DMS79 (cell line): ENCODE results near the gene RRP12.
A peak's percentile ranks its signal among the peaks of the same experiment; 100 is the strongest.
"Not testable (repeated sequence)": the region's sequence is repeated elsewhere in the genome, so short reads cannot be mapped to it uniquely, and the experiment has no call there.

Source experiments
- DNase-seq: peaks from one replicate; lab custom pipeline; 2025; lab: John Stamatoyannopoulos, UW

The RRP12 gene

GRCh38 chr10:97407952-97408248 is 6.8 kb upstream of the RRP12 start:
- DNase-seq = no peak

DNA sequence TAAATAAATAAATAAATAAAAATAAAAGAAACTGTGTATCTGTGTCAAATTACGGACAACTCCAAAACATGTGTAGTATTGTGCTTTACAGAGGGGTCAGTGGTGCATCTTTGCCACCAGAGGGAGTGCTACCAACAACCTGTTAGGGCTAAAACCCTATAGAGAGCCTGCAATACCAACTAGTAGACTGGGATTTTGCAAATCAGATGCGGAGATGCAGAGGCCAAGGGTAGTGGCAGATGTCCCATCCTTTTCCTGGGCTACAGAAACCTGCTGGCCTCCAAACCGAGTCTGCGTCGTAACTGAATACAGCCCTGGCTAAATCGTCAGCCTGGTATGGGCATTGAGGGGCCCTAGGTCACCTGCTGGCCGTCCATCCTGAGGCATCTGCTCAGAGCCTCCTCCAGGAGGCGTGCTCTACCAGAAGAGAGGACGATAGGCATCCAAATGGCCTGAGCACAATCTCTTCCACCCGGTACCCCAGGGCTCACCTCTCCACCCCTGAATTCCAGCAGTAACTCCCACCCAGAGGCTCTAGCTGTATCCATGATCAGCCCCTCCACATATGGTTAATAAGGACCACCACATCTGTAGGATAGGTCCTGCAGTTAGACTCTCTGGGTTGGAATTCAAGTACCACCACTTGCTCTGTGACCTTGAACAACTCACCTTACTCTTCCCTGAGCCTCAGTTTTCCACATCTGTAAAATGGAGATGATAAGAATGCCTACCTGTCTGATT is 6.2 kb upstream of the RRP12 start:
- DNase-seq = peak; percentile 46

GRCh38 chr10:97406483-97406882 is 5.3 kb upstream of the RRP12 start:
- DNase-seq = not testable (repeated sequence)

DNA sequence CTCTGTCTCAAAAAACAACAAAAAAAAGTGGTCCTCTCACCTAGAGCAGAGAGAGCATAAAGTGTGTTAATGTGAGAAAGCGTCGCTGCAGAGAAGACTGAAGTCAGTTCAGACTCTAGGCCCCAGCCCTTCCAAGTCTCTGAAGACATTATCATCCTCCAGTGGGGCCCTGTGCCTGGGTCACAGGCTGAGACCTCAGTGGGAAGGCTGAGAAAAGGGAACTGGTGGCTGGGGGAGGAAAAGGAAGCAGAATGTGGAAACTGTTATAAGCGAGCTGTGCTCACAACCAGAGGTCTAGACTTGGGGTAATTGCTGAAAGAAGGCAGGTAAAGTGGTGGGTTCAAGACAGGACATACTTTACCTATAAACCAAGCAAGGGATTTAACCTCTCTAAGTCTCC is 4.9 kb upstream of the RRP12 start:
- DNase-seq = no peak

DNA sequence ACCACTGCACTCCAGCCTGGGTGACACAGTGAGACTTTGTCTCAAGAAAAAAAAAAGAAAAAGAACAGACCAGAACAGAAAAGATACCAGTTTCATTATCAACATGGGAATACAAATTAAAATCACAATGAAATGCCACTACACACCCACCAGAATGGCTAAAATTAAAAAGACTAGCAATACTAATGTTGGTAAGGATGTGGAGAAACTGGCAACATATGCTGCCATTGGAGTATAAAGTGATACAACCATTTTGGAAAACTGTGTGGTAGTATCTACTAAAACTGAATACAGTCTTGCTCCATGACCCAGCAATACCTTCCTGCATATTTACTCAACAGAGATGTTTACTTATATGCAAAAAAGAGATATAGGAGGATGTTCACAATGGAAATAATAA is 2.9 kb upstream of the RRP12 start:
- no peak for DNase-seq

DNA sequence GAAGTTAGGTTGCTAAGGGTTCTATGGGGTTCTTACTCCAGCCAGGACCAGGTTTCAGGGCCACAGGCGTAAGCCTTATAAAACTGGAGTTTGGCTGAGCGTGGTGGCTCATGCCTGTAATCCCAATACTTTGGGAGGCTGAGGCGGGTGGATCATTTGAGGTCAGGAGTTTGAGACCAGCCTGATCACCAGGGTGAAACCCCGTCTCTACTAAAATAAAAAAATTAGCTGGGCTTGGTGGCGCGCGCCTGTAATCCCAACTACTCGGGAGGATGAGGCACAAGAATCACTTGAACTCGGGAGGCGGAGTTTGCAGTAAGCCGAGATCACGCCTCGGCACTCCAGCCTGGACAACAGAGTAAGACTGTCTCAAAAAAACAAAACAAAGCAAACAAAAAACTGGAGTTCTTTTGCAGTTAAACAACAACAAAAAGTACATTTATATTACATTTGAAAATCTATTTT is 347 bp upstream of the RRP12 start:
- no peak for DNase-seq

DNA sequence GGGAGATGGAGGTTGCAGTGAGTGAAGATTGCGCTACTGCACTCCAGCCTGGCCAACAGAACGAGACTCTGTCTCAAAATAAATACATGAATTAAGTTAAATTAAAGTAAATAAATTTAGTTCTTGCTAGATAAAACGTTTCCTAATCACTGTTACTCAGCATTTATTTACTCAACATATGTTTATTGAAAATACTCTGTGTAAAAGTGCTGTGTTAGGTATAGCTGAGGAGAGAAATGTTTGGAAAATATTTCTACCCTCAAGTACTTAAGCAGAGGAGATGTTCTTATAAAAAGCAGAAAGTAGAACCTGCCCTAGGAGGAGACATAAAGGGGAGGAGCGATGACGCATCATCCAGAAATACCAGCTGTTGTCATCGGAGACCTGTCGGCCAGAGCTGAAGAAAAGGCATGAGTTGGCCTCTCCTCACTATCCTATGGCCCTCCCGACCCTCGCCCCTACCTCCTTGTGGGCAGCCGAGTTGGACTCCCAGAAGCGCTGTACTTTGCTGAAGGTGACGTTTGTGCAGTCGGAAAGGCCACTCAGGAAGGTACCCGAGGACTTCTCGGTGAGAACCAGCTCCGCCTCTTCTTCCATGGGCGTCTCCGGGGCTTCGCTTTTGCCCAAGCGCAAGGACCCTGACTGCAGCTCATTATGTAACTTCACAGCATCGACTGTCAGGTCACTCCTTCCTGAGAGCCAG is 1.1 kb downstream of the RRP12 start:
- DNase-seq = no peak

GRCh38 chr10:97396056-97396455 is 5.1 kb downstream of the RRP12 start:
- no peak for DNase-seq

- no peak for DNase-seq
Measured at GRCh38 chr10:97393034-97393573, 8.0 kb downstream of the RRP12 start.

GRCh38 chr10:97390091-97390490 is 11.0 kb downstream of the RRP12 start:
- DNase-seq = no peak

DNA sequence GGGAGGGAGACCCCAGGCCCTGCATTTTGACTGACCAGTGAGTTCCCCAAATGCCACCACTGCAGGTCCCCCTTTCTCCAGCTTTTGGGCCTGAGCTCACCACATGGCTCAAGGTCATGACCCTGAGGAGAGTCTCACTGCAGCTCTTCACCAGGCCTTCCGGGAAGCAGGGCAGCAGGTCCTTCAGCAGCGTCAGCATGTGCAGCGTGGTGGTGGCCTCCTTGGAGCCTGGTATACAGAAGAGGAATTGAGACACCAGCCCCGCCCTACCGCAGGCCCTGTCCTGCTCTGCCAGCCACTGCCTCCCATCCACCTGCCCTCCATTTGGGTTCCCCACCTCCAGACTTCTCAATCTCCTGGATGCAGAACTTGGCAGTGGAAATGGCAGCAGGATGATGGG is 13.0 kb downstream of the RRP12 start:
- no peak for DNase-seq

DNA sequence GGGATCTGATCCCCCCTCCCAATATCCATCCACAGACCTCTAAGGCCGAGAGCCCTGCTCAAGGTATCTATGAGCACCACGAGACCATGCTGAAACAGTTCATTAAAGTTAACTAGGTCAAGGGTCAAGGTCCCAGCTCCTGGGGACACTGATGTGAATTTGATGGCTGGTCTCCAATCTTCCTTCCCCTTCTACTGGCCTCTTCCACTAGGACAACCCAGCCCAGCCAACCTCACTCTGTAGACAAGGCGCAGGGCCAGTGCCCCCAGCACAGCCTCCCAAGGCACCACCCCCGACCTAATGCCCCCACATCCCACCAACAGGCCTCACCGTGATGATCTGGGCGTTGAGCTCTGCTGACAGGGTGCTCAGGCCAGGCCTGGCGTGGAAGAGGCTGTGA is 15.6 kb downstream of the RRP12 start:
- DNase-seq = no peak

DNA sequence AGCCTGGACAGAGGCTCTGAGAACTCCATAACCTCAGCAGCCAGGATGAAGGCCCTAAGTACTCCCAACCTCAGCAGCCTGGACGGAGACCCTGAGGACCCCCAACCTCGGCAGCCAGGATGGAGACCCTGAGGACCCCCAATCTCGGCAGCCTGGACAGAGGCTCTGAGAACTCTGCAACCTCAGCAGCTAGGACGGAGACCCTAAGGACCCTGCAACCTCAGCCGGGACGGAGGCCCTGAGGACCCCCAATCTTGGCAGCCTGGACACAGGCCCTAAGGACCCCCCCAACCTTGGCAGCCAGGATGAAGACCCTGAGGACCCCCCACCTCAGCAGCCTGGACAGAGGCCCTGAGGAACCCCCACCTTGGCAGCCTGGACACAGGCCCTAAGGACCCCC is 16.5 kb downstream of the RRP12 start:
- no peak for DNase-seq

GRCh38 chr10:97384156-97384555 is 17.0 kb downstream of the RRP12 start:
- DNase-seq = no peak

DNA sequence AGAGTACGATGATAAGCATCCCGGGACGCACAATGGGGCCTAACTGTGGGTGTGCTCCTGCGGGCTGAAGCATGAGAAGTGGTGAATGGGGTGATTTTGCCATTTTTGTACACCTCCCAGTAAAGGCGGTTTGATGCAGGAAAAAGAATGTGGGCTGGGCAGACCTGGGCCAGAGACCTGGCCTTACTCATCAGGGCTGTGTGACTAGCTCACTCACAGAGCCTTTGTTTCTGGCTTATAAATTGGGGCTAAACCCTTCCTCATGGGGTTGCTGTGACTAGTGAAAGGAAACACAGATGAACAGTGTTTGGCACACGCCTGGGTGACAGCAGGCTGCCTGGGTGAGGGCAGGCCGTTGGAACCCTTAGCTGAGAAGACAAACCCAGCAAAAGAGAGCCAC is 18.0 kb downstream of the RRP12 start:
- DNase-seq = no peak

DNA sequence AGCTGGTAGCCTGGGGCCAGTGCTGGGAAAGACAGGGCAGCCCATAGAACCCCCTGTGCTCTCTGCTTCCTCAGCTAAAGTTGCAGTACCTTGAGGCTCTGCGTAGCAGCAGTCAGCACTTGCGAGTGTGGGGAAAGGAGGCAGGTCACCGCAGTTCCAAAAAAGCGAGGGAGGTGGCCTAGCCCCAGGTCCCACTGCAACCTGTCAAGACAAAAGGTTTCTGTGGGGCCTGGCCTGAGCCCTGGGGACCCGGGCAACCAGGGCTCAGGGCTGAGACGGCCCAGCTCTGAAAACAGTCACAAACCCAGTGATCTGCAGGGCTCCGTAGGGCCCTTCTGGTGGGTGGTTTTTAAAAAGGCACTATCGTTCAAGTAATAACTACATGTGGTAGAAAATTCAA is 19.5 kb downstream of the RRP12 start:
- no peak for DNase-seq

GRCh38 chr10:97380516-97380915 is 20.6 kb downstream of the RRP12 start:
- DNase-seq = no peak

- no peak for DNase-seq
Measured at GRCh38 chr10:97378933-97379921, 21.9 kb downstream of the RRP12 start.

DNA sequence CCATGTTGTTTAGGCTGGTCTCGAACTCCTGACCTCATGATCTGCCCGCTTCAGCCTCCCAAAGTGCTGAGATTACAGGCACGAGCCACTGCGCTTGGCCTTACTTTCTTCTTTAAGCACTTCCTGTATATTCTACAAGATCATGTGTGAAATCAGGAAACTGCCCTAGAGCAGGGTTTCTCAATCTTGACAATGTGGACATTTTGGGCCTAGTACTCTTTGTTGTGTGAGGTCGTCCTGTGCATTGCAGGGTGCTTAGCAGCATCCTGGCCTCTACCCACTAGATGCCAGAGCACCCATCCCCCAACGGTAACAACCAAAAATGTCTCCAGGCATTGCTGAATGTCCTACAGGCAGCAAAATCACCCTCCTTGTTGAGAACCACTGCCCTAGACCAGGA is 24.7 kb downstream of the RRP12 start:
- DNase-seq = no peak

- DNase-seq = no peak
Measured at GRCh38 chr10:97373456-97373855, 27.7 kb downstream of the RRP12 start.

DNA sequence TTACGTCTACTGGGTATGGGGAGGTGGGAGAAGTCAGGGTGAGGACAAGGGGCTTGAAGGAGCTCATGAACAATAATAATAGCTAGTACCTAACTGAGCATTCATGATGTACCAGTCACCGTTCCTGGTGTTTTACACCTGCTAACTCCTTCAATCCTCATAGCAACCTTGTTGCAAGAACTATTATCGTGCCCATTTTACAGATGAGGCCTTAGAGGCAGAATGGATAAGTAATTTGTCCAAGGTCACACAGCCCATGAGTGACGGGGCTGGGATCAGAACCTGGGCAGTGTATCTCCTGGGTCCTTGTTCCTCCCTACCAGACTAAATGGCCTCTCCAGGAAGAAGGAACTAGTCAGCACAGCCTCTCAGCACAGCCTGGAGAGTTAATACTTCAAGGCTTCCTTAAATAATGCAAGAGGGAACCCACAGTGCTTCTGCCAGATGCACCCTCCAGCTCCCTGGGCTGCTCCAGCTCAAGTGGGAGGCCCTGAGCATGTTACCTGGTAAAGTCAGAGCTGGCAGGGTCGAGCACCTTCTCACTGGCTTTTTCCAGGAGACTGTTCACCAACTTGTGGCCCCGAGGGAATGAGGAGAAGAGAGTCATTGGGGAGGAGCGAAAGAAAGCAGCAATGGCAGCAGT is 28.8 kb downstream of the RRP12 start:
- DNase-seq = no peak

DNA sequence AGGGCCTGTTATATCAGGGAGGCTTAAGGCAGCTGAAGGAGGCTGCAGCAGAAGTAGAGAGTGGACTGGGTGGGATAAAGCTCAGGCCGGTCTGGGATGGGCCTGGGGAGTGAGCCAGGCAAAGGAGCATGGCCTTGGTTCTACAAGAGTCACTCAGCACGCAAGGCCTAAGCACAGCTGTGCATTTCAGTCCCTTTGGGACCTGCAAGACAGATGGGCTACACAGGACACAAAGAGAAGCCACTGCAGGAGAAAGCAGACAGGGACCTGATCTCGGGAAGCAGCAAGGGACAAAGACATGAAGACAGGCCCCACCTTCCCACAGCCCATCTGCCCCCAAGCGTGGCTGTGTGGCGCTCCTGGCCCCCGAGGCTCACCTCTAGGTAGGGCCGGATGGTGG is 29.4 kb downstream of the RRP12 start:
- no peak for DNase-seq
